ENCODE measurements around the gene CPLX1.
"Not testable (repeated sequence)": the region's sequence is repeated elsewhere in the genome, so short reads cannot be mapped to it uniquely, and the experiment has no call there.

The CPLX1 gene

GRCh38 chr4:754221-755120 lies 71.5 kb downstream of the CPLX1 start:
- DNase-seq (ENCODE audit: low read depth), result no peak

GRCh38 chr4:753186-753585 lies 72.7 kb downstream of the CPLX1 start:
- not testable (repeated sequence) for DNase-seq (ENCODE audit: low read depth)

DNA sequence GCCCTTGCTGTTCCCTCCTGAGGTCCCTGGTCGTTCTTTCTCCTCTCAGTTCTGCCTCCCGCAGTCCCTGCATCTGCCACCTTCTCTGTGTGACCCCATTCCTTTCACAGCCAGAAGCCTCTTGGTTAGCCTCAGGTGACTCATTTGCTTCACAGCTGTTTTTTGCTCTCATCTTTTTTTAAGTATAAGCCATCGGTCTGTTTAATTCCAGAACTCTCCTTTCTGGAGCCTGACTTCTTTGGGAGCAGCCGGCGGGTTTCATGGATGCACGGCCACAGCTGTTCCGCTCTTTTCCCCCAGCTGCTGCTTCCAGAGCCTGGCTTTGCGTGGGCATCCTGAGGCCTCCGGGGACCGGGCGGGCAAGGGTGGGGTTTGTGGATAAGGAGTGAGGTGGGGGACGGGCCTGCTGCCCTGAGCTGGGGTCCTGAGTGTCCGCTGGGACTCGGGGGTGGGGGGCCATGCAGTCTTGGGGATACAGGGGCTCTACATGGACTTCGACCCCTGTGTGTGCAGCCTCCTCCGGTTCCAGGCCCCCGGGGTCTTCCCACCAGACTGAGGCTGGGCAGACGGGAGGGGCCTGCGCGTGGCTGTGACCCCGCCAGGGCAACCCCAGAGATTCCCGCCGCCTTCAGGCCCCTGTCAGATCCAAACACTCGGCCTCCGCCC lies 73.6 kb downstream of the CPLX1 start:
- DNase-seq (ENCODE audit: low read depth), result no peak

DNA sequence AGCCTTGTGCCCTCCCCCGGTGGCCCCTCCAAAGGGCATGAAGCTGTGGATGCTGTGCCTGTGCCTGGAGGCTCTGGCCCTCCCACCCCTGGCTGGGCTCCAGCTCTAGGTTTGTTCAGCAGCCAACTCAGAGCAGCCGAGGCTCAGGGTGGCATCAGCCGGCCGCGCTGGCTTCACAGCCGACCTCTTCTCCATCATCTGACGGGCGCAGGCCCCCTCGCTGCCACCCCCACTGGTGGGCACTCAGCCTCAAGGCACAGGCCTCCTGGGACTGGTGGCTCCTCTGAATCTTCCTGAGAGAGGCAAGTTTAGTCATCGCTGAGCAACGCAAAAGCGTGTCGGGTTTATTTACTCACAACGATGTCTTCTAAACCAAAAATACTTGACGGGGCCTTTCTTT lies 74.3 kb downstream of the CPLX1 start:
- no peak for DNase-seq (ENCODE audit: low read depth)

- no peak for DNase-seq (ENCODE audit: low read depth)
Measured at GRCh38 chr4:749698-750666, 75.9 kb downstream of the CPLX1 start.

DNA sequence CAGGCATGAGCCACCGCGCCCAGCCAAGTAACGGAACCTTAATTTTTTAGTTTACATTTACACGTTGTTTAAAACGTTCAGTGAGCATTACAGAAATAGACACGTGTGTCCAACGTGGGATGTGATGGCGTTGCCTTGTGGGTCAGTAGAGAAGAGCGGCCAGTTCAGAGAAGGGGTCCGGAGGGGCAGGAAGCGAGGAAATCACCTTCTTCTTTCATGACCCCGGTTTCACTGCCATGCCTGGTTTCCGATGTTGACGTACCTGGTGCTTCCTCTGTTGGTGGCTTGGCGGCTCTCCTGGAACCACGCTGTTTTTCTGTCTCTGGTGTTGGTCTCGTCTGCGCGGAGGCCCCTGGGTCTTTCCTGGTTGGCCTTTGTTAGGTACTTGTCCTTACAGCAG lies 77.5 kb downstream of the CPLX1 start:
- DNase-seq (ENCODE audit: low read depth), result no peak

GRCh38 chr4:747546-748170 lies 78.3 kb downstream of the CPLX1 start:
- DNase-seq (ENCODE audit: low read depth), result no peak

DNA sequence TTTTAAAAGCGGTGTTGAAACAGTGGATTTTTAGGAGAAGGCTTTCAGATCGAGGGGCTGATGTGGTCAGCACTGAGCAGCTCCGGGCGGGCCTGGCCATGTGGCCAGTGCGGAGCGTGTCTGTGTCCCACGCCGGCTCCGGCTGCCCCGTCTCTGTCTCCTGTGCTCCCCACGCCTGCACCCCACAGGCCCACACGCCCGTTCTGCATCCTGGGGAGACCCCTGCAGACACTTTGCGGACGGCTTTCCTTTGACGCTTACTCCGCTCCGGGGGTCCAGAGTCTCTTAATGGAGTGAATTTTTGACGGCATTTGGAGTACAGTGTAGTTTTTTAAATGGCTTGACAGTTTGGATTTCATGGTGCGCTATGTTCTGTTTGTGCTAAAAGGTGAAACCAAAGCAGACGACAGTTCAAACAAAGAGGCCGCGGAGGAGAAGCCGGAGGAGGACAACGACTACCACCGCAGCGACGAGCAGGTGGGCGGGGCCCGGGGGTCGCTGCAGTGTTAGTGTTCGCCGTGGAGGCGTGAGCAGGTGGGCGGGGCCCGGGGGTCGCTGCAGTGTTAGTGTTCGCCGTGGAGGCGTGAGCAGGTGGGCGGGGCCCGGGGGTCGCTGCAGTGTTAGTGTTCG lies 81.6 kb downstream of the CPLX1 start:
- no peak for DNase-seq (ENCODE audit: low read depth)

DNA sequence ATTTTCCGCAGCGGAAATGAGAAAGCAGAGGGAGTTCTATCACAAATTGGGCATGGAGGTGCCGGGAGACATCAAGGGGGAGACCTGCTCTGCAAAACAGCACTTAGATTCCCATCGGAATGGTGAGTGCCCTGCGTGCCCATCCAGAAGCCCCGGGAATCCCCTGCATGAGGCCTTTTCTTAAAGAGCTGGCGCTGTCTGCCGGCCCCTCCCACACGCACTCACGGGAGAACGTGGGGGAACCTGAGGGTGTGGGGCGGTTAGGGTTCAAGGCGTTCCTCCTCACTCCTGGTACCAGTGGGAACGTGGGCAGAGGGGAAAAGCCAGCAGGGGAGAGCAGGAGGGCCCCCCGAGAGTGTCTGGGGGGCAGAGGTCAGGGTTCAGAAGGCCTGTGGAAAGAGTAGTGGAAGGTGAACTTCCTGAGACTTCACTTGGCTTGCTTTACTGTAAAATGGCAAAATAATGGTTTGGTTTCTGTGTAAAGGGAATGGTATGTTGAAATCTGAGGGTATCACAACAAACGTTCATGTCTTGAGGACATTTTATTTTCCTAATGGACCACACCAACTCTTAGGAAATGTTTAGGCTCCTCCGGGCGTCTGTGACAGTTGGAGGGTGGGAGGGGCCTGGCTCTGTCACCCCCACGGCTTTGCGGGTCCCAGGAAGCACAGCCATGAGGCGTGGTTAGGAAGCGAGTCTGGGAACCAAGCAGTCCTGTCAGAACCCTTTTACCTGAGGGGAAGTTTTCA lies 82.3 kb downstream of the CPLX1 start:
- no peak for DNase-seq (ENCODE audit: low read depth)

DNA sequence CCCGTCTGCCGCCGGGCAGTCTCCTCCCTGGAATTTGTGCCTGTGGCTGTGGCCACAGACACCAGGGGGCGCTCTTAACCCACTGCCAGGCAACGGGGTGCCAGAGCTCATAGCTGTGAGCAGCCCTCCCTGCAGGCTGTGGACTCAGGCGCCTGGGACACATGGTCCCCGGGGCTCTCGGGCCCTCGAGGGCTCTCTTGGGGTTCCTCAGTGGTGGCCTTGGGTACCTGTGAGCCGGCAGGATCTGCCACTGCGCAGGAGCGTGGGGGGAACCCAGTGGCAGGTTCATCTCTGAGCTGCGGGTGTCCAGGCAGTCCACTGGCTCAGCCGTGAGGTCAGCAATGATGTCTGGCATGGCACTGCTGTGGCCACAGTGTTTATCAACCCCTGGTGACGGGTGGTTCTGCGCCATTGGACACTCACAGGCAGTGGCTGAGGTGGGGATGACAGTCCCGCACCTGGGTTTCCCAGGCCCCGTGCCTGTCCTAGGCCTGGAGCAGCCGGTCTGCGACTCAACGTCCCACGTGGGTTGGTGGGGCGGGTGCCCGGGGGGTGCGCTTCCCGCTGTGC lies 83.1 kb downstream of the CPLX1 start:
- DNase-seq (ENCODE audit: low read depth), result peak; percentile 73

- no peak for DNase-seq (ENCODE audit: low read depth)
Measured at GRCh38 chr4:742096-742741, 83.7 kb downstream of the CPLX1 start.

GRCh38 chr4:740656-741282 lies 85.2 kb downstream of the CPLX1 start:
- DNase-seq (ENCODE audit: low read depth), result no peak

DNA sequence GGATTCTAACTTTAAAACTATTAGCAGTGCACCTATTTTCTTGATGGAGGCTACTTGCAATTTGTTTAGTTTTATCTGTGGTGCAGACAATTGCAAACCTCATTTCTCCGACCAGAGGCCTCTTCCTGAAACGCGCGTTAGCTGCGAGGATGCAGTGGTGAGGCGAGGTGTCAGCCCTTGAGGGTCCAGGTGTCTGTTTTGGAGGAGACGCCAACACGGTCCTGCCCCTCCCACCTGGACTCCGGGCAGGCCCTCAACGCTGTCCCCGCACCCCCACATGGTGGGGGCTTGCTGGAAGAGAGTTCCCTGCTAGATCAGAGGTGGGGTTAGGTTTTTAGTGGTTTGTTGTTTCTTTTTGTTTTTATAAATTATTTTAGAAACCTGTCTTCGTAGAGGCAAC lies 85.9 kb downstream of the CPLX1 start:
- DNase-seq (ENCODE audit: low read depth), result no peak

- no peak for DNase-seq (ENCODE audit: low read depth)
Measured at GRCh38 chr4:739569-739968, 86.4 kb downstream of the CPLX1 start.

- no peak for DNase-seq (ENCODE audit: low read depth)
Measured at GRCh38 chr4:738781-739280, 87.1 kb downstream of the CPLX1 start.

DNA sequence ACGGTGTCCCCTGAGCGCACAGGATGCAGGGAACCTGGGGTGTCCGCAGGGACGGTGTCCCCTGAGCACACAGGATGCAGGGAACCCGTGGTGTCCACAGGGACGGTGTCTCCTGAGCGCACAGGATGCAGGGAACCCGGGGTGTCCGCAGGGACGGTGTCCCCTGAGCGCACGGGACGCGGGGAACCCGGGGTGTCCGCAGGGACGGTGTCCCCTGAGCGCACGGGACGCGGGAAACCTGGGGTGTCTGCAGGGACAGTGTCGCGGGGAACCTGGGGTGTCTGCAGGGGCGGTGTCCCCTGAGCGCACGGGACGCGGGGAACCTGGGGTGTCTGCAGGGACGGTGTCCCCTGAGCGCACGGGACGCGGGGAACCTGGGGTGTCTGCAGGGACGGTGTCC lies 89.4 kb downstream of the CPLX1 start:
- DNase-seq (ENCODE audit: low read depth), result not testable (repeated sequence)

- DNase-seq (ENCODE audit: low read depth), result no peak
Measured at GRCh38 chr4:735583-735982, 90.3 kb downstream of the CPLX1 start.

Measured in activated gamma-delta T cell treated with anti-CD3 and anti-CD28 coated beads, Interleukin-2, amount 50 U/mL, for 16 hours (primary cell).